VCaP (cell line): ENCODE results near the gene MTSS2.

Experiments used
- H3K27ac ChIP-seq: fragments of 450-650 bp; 2 replicates; pipeline ENCODE4 v1.5.1; 2017
- CTCF ChIP-seq: fragments of 450-650 bp; conservative IDR thresholded peaks from 2 replicates; pipeline ENCODE4 v1.5.1; 2017; ENCODE audit warnings: mild to moderate bottlenecking, moderate library complexity

Gene MTSS2

GRCh38 chr16:70697594-70698170 is 11.8 kb upstream of the MTSS2 start:
- no peak for TF ChIP-seq CTCF
- H3K27ac ChIP-seq = no peak overlapping the region

GRCh38 chr16:70696952-70697593 is 11.2 kb upstream of the MTSS2 start:
- no peak overlapping the region for H3K27ac ChIP-seq
- TF ChIP-seq CTCF = no peak

DNA sequence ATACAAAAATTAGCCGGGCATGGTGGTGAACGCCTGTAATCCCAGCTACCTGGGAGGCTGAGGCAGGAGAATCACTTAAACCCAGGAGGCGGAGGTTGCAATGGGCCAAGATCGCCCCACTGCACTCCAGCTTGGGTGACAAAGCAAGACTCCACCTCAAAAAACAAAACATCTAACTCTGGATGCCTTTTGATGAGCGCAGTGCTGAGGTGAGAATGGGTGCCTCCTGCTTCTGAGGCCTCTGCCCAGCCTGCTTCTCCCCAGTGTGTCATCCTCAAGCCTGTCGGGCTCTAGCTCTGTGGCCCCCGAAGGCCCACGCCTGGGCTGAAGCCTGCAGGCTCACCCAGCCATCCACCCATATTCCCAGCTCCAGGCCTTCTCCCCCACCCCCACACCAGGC is 10.5 kb upstream of the MTSS2 start:
- no peak for TF ChIP-seq CTCF
- H3K27ac ChIP-seq = no peak overlapping the region

DNA sequence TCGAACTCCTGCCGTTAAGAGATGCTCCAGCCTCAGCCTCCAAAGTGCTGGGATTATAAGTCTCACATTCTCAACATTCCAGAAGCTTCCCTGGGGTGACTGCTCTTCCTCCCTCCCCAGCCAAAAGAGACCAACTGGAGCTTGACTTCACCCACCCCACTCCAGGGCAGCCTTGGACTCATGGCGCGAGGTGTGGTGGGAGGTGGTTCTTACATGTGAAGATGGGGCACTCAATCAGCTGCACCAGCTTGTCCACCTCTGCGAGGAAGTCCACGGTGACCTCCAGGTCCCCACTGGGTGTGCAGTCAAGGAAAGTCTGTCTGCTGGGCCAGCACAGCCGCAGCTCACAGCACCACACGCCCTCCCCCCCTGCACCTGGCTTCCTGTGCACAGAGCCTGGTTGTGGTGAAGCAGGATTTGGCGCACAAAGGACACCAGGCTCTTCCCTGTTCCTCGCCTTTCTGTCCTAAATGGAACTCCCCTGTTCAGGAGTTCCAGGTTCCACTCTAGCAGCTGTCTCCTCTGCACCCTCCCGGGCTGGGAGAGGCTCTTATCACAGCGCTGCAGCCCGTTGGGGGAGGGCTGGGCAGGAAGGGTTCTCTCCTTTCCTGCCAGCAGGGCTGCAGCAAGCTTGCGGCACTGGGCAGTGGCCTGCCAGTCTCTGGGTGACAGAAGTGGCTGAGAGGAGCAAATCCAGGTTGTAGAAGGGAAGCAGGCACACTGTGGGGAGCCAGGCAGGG is 9.6 kb upstream of the MTSS2 start:
- no peak overlapping the region for H3K27ac ChIP-seq
- no peak for TF ChIP-seq CTCF

DNA sequence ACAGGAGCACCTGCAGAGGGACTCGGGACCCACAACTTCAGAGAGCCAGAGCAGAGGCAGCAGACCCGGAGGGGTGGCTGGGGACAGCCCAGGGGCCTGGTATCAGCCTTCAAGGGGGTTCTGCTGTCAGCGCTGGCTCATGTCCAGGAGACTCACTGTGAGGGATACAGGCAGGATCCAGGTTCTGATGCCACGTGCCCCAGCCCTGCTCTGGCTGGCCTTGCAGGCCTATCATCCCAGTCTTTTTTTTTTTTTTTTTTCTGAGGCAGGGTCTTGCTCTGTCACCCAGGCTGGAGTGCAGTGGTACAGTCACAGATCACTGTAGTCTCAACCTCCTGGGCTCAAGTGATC is 9.0 kb upstream of the MTSS2 start:
- H3K27ac ChIP-seq = no peak overlapping the region
- no peak for TF ChIP-seq CTCF

GRCh38 chr16:70694088-70694867 is 8.4 kb upstream of the MTSS2 start:
- no peak overlapping the region for H3K27ac ChIP-seq
- TF ChIP-seq CTCF = no peak
